Ectodermal cell (in vitro differentiated cells): Measurements from ENCODE around the gene LLPH. TPM values are rescaled to one million over a fixed set of nuclear protein-coding genes. Genes with fewer than 3 reads are reported as not detected.
"Not testable (repeated sequence)": the region's sequence is repeated elsewhere in the genome, so short reads cannot be mapped to it uniquely, and the experiment has no call there.

Experiments used
- H3K27ac ChIP-seq: 2 replicates; pipeline ENCODE4 v1.7.0; 2013; ENCODE audit warnings: mild to moderate bottlenecking, low read depth, low read length; ENCODE audit not compliant: insufficient read depth, poor library complexity, severe bottlenecking
- H3K27me3 ChIP-seq: 2 replicates; pipeline ENCODE4 v1.7.0; 2013; ENCODE audit warnings: mild to moderate bottlenecking, low read length; ENCODE audit not compliant: insufficient read depth, control insufficient read depth, poor library complexity, severe bottlenecking
- H3K36me3 ChIP-seq: one replicate; pipeline ENCODE4 v1.7.0; 2013; ENCODE audit warnings: low read length; ENCODE audit not compliant: control insufficient read depth, insufficient read depth
- H3K4me1 ChIP-seq: one replicate; pipeline ENCODE4 v1.7.0; 2013; ENCODE audit warnings: low read length; ENCODE audit not compliant: control insufficient read depth, insufficient read depth
- H3K4me3 ChIP-seq: 2 replicates; pipeline ENCODE4 v1.7.0; 2013; ENCODE audit warnings: low read depth, low read length, control low read depth; ENCODE audit not compliant: insufficient read depth
- H3K9me3 ChIP-seq: 2 replicates; pipeline ENCODE4 v1.7.0; 2013; ENCODE audit warnings: mild to moderate bottlenecking, low read length, moderate library complexity; ENCODE audit not compliant: control insufficient read depth
- WGBS, 2 experiments: methylation state at CpG; one replicate each; pipeline ENCODE4 v1.1.7; 2013; ENCODE audit warnings: missing lambda C conversion rate in 2 of 2; 5-methylcytosine and 5-hydroxymethylcytosine counted together
- polyA plus RNA-seq, 4 experiments: library from polyadenylated mRNA; stranded (reverse); fragments of 50-300 nt; gene quantifications; one replicate each; pipeline ENCODE4 v1.2.3, GENCODE V29; 2013

Gene LLPH
- 21.9 TPM for polyA plus RNA-seq (2013, experiment 1 of 4)
- polyA plus RNA-seq (2013, experiment 2 of 4) = 22.3 TPM
- 17.8 TPM for polyA plus RNA-seq (2013, experiment 3 of 4)
- 19.5 TPM for polyA plus RNA-seq (2013, experiment 4 of 4)

- no peak within 1 kb of the TSS for H3K27ac ChIP-seq
- peaks cover 11% of the 10 kb centered on the region for H3K36me3 ChIP-seq
- 0 to 1% methylated on average over 49 of the region's 49 CpGs for WGBS, 2 experiments
Measured at GRCh38 chr12:66130267-66131066, at the start of gene LLPH. Gene LLPH, minus strand, starts transcription at chr12:66130750. Its CDS starts 1,644 bp downstream, at chr12:66129106.

GRCh38 chr12:66176105-66176900 is 45.8 kb upstream of the LLPH start:
- WGBS, 2 experiments = no CpG with 5 or more reads among the region's 1 CpG
- Histone ChIP-seq H3K27me3 (no peaks in the 10 kb centered on the region), H3K36me3 (no peaks in the 10 kb centered on the region), H3K9me3 (no peaks in the 10 kb centered on the region), H3K4me1 (no peaks in the 10 kb centered on the region), H3K27ac (no peak overlapping the region), H3K4me3 (no peak overlapping the region)

More at GRCh38 chr12:66130267-66131066, at the start of gene LLPH:
- Histone ChIP-seq H3K4me1 (peaks cover 4% of the 10 kb centered on the region), H3K27me3 (no peaks in the 10 kb centered on the region), H3K9me3 (no peaks in the 10 kb centered on the region), H3K4me3 (peak within 1 kb of the TSS; percentile 92)

- H3K27ac ChIP-seq, H3K9me3 ChIP-seq, H3K4me1 ChIP-seq, H3K36me3 ChIP-seq, H3K4me3 ChIP-seq, H3K27me3 ChIP-seq: not testable (repeated sequence)
- 94% methylated on average over 54 of the region's 54 CpGs for WGBS, 2 experiments
Measured at GRCh38 chr12:66174391-66175325, 44.1 kb upstream of the LLPH start.

- WGBS, 2 experiments = 91 to 97% methylated on average over 2 of the region's 3 CpGs
- H3K36me3 ChIP-seq = no peaks in the 10 kb centered on the region
- H3K27ac ChIP-seq = no peak overlapping the region
- H3K27me3 ChIP-seq = no peaks in the 10 kb centered on the region
- H3K9me3 ChIP-seq = no peaks in the 10 kb centered on the region
- H3K4me1 ChIP-seq = no peaks in the 10 kb centered on the region
- no peak overlapping the region for H3K4me3 ChIP-seq
Measured at GRCh38 chr12:66170606-66171005, 40.1 kb upstream of the LLPH start.

- peak within 1 kb of the TSS; percentile 51 for H3K4me3 ChIP-seq
- no peaks in the 10 kb centered on the region for H3K4me1 ChIP-seq
- 6% methylated on average over 67 of the region's 67 CpGs for WGBS, 2 experiments
- no peaks in the 10 kb centered on the region for H3K27me3 ChIP-seq
- peak within 1 kb of the TSS; percentile 65 for H3K27ac ChIP-seq
- peaks cover 4% of the 10 kb centered on the region for H3K9me3 ChIP-seq
- H3K36me3 ChIP-seq = no peaks in the 10 kb centered on the region
Measured at GRCh38 chr12:66169221-66170170, 38.9 kb upstream of the LLPH start, which contains the start of gene TMBIM4. Gene TMBIM4, minus strand, starts transcription at chr12:66169996. Its CDS starts 45 bp downstream, at chr12:66169951.

GRCh38 chr12:66168410-66168809 is 37.9 kb upstream of the LLPH start:
- H3K4me1 ChIP-seq = no peaks in the 10 kb centered on the region
- no peaks in the 10 kb centered on the region for H3K36me3 ChIP-seq
- no peak overlapping the region for H3K27ac ChIP-seq
- 90 to 94% methylated on average over 8 of the region's 8 CpGs for WGBS, 2 experiments
- peaks cover 4% of the 10 kb centered on the region for H3K9me3 ChIP-seq
- H3K4me3 ChIP-seq = peak overlapping the region; percentile 51
- H3K27me3 ChIP-seq = no peaks in the 10 kb centered on the region

DNA sequence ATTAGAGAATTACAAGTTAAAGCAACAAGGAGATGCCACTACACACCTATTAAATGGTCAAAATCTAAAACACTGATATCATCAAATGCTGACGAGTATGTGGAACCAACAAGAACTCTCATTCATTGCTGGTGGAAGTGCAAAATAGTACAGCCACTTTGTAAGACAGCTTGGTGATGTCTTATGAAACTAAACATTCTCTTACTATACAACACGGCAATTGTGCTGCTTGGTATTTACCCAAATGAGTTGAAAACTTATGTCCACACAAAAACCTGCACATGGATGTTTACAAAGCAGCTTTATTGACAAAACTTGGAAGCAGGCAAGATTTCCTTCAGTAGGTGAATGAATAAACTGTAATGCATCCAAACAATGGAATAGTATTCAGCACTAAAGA is 36.0 kb upstream of the LLPH start:
- Histone ChIP-seq H3K27ac (no peak overlapping the region), H3K36me3 (no peaks in the 10 kb centered on the region), H3K9me3 (peaks cover 4% of the 10 kb centered on the region), H3K27me3 (no peaks in the 10 kb centered on the region), H3K4me3 (no peak overlapping the region), H3K4me1 (no peaks in the 10 kb centered on the region)
- WGBS, 2 experiments = 93 to 94% methylated on average over 2 of the region's 2 CpGs

DNA sequence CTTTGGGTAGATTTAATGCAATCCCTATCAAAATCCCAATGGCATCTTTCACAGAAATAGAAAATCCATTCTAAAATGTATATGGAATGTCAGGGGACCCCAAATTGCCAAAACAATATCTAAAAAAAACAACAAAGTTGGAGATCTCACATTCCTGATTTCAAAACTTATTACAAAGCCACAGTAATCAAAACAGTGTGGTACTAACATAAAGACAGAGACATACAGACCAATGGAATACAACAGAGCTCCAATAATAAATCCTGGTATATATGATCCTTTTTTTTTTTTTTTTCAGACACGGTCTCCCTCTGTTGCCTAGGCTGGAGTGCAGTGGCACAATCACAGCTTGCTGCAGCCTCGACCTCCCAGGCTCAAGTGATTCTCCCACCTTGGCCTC is 34.6 kb upstream of the LLPH start:
- no peak overlapping the region for H3K4me3 ChIP-seq
- no peaks in the 10 kb centered on the region for H3K4me1 ChIP-seq
- H3K9me3 ChIP-seq = peaks cover 4% of the 10 kb centered on the region
- no peak overlapping the region for H3K27ac ChIP-seq
- no peaks in the 10 kb centered on the region for H3K36me3 ChIP-seq
- H3K27me3 ChIP-seq = no peaks in the 10 kb centered on the region
- WGBS, 2 experiments = 83 to 96% methylated on average over 2 of the region's 2 CpGs

DNA sequence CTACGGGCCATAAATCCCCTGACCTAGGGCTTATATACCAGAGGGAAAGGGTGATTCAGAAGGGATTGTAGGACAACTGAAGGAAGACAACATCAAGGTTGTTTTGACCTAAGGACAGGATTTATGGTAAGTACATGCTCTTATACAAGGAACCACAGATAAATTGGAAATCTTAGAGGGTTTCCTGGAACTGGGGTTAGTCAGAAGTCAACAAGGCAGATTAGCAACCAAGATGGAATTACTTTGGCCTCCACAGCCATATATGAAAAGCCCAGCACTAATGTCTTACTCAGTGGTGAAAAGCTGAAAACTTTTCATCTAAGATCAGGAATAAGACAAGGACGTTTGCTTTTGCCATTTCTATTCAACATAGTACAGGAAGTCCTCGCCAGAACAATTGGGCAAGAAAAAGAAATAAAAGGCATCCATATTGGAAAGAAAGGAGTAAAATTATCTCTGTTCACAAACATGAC is 33.8 kb upstream of the LLPH start:
- WGBS, 2 experiments = 94 to 96% methylated on average over 2 to 3 of the region's 3 CpGs
- H3K9me3 ChIP-seq = peaks cover 4% of the 10 kb centered on the region
- H3K36me3 ChIP-seq = no peaks in the 10 kb centered on the region
- H3K4me3 ChIP-seq = no peak overlapping the region
- no peaks in the 10 kb centered on the region for H3K27me3 ChIP-seq
- no peaks in the 10 kb centered on the region for H3K4me1 ChIP-seq
- no peak overlapping the region for H3K27ac ChIP-seq
